GM10266 (cell line): ENCODE data around the gene DDX27.

Experiments used
- DNase-seq: peaks from one replicate; pipeline ENCODE4 v3.0.0; 2012; ENCODE audit errors: extremely low spot score
- CTCF ChIP-seq: IDR thresholded peaks from 2 replicates; pipeline ENCODE4 v1.5.1; 2012; ENCODE audit warnings: mild to moderate bottlenecking, low read depth; ENCODE audit not compliant: control insufficient read depth, insufficient read depth; ENCODE audit errors: missing control alignments

DDX27 gene

DNA sequence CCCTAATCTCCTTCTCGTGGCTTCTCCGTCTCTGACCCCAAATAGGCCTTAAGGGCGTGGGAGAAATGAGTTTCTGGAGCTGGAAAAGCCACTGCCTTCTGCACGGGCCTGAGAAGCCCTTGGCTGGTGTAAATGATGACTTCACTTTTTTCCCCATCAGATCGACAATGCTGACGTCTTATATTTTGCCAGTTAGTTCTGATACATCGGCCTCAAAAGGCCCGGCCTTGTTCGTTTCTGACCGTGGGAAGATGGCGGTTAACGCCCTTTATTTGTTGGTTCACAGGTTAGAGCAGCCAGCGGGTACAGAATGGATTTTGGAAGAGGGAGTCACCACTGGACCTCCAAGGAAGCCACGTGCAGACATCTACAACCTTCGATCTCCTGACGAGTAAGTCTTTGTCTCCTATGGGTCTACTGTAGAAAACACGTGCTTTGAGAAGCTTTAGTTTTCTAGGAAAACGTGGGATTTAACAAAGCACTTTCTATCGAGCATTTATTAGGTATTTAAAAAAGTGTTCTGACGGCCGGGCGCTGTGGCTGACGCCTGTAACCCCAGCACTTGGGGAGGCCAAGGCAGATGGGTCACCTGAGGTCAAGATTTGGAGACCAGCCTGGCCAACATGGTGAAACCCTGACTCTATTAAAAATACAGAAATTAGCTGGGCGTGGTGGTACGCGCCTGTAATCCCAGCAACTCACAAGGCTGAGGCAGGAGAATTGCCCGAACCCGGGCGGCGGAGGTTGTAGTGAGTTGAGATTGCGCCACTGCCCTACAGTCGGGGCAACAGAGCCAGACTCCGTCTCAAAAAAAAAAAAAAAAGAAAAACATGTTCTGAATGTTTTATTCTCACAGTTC lies 59.8 kb downstream of the DDX27 start:
- no peak for DNase-seq
- no peak for TF ChIP-seq CTCF

DNA sequence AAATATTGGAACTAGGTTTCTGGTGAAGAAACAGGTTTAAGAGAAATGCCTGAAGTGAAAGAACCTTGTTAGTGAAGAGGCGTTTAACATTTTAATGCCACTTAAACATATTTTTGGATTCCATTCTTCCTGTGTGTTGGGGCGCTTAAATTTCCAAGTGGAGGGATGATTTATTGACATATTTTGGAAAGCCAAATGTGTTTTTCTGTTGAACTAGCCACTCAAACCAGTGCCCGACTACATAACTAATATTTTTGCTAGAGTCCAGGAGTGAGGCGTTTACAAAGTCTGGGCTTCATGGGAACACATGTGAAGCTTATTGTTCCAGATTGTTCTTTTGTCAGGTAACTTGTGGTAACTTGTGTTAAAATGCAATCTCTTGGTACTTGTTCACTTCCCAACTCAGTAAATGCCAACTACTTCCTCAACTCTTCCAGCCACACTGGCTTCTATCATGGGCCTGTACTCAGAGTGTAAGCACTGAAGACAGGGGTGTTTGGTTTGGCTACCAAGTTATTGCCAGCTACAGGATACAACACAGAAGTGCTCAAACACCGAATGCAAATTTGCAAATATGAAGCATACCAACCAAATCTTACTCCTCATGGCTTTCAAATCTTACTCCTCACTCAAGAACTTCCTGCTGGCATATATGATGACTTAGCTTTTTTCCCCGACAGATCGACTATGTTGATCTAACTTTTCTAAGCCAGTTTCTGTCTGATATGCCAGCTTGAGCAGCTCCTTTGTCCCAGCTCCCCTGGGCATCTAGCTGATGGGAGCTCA lies 60.7 kb downstream of the DDX27 start:
- no peak for DNase-seq
- no peak for TF ChIP-seq CTCF

DNA sequence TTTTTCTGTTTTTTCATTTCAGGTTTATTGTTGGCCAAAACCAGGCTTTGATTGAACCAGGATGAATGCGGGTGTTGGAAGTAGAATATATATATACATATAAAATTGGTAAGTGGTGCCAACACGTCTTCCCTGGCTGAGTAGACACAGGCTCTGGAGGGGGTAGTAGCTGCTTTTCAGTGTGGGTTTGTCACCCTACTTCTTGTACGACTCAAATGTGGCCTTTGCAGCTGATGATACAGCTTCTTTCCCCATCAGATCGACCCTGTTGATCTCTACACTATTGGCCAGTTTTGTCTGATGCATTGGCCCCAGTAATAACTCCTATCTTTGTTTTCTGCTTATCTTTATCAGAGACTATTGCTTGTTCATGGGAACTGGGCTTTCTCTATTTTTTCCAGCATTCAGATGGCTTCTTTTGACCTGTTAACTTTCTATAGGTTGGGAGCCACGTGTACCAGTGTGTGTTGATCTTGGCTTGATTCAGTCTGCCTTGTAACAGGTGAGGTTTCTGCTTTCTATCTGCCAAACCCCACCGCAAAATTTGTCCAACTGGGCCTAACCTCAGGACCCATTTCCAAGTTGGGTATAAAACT lies 61.3 kb downstream of the DDX27 start:
- TF ChIP-seq CTCF = no peak
- DNase-seq = no peak

GRCh38 chr20:49281059-49281912 lies 62.1 kb downstream of the DDX27 start:
- DNase-seq = no peak
- TF ChIP-seq CTCF = no peak

DNA sequence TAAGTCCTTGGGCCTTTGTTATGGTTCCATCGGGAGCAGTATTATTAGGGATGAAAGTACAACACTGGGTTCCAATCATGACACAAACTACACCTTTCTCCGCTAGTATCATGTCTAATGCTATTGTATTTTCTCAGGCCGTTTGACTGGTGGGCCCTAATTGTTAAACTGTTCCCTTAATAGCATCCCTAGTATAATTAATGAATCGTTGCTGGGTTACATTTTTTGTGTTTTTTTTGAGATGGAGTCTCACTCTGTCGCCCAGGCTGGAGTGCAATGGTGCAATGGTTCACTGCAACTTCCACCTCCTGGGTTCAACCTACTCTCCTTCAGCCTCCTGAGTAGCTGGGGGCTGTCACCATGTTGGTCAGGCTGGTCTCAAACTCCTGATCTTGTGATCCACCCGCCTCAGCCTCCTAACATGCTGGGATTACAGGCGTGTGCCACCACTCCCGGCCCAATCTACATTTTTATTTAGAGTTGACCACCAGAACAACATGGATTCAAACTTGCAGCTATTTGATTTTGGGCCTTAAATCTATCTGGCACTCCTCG lies 62.8 kb downstream of the DDX27 start:
- no peak for TF ChIP-seq CTCF
- DNase-seq = no peak

- DNase-seq = no peak
- no peak for TF ChIP-seq CTCF
These were observed 63.5 kb downstream of the DDX27 start for GRCh38 chr20:49282584-49283171.
